ENCODE data around the gene RAB11B.
"Not testable (repeated sequence)": the region's sequence is repeated elsewhere in the genome, so short reads cannot be mapped to it uniquely, and the experiment has no call there.

RAB11B gene

GRCh38 chr19:8371011-8371804, 19.0 kb upstream of the RAB11B start:
- no peak for DNase-seq

GRCh38 chr19:8373867-8374813, 16.0 kb upstream of the RAB11B start:
- no peak for DNase-seq

GRCh38 chr19:8375766-8376165, 14.4 kb upstream of the RAB11B start:
- DNase-seq: not testable (repeated sequence)

- DNase-seq: not testable (repeated sequence)
These were observed 13.7 kb upstream of the RAB11B start for GRCh38 chr19:8376373-8376974.

GRCh38 chr19:8377598-8377997, 12.6 kb upstream of the RAB11B start:
- DNase-seq: no peak

- DNase-seq: not testable (repeated sequence)
These were observed 10.8 kb upstream of the RAB11B start for GRCh38 chr19:8379156-8379891.

GRCh38 chr19:8384569-8384968, 5.6 kb upstream of the RAB11B start:
- not testable (repeated sequence) for DNase-seq

GRCh38 chr19:8385103-8385502, 5.1 kb upstream of the RAB11B start:
- DNase-seq: not testable (repeated sequence)

GRCh38 chr19:8385566-8385965, 4.6 kb upstream of the RAB11B start:
- peak in 1 of 3 experiments; percentile 8 for DNase-seq

GRCh38 chr19:8386419-8386818, 3.7 kb upstream of the RAB11B start:
- DNase-seq: not testable (repeated sequence)

GRCh38 chr19:8386990-8387389, 3.2 kb upstream of the RAB11B start:
- no peak for DNase-seq

GRCh38 chr19:8387688-8388611, 2.2 kb upstream of the RAB11B start:
- DNase-seq: peak in 2 of 3 experiments; percentile 16 to 62

- DNase-seq: no peak
These were observed 1.6 kb upstream of the RAB11B start for GRCh38 chr19:8388612-8388958.

- peak; percentile 84 to 95 (median 89) for DNase-seq
These were observed 439 bp downstream of the RAB11B start for GRCh38 chr19:8390617-8390981.

GRCh38 chr19:8391198-8392016, 1.2 kb downstream of the RAB11B start:
- DNase-seq: no peak

- no peak for DNase-seq
These were observed 1.9 kb downstream of the RAB11B start for GRCh38 chr19:8392017-8392591.

GRCh38 chr19:8393192-8393870, 3.2 kb downstream of the RAB11B start:
- no peak for DNase-seq

- DNase-seq: no peak
These were observed 3.7 kb downstream of the RAB11B start for GRCh38 chr19:8393871-8394250.

- no peak for DNase-seq
These were observed 5.5 kb downstream of the RAB11B start for GRCh38 chr19:8395621-8396082.

- no peak for DNase-seq
These were observed 6.0 kb downstream of the RAB11B start for GRCh38 chr19:8396185-8396562.
